PC-3 (cell line): ENCODE measurements around the gene WDR36. TPM values are rescaled to one million over a fixed set of nuclear protein-coding genes. Genes with fewer than 3 reads are reported as not detected.

Experiments used
- ATAC-seq: fragments of 200-7000 bp; cut with Tn5 transposase; 2 replicates; pipeline ENCODE4 v1.9.1; 2020; ENCODE audit warnings: mild to moderate bottlenecking, moderate library complexity
- BruUV-seq: library from RNA; stranded (reverse); fragments of 400-500 nt; replicated peaks from 2 replicates; lab custom pipeline; 2021; lab: Mats Ljungman, UMichigan
- CTCF ChIA-PET: fragments of 300-600 bp; sonication (Branson Sonifier 250); formaldehyde crosslinking; loops from one replicate; lab custom pipeline; 2022; ENCODE audit warnings: antibody characterized with exemption; lab: Charles Lee
- POLR2A ChIA-PET: fragments of 300-600 bp; sonication (Branson Sonifier 250); formaldehyde crosslinking; loops from one replicate; lab custom pipeline; 2022; ENCODE audit warnings: antibody characterized with exemption; ENCODE audit not compliant: unreplicated experiment; lab: Charles Lee
- DNase-seq: peaks from one replicate; pipeline ENCODE4 v3.0.0-alpha.2; 2015
- H2AFZ ChIP-seq: fragments of 300-600 bp; sonication (generic); 2 replicates; pipeline ENCODE4 v1.6.0; 2016; ENCODE audit warnings: antibody characterized with exemption, low read length
- H3F3A ChIP-seq: fragments of 300-600 bp; sonication (generic); one replicate; pipeline ENCODE4 v1.6.0; 2017; ENCODE audit warnings: antibody characterized with exemption, low read length, control low read depth, mild to moderate bottlenecking; ENCODE audit not compliant: unreplicated experiment
- H3K27ac ChIP-seq: fragments of 300-600 bp; sonication (generic); 2 replicates; pipeline ENCODE4 v1.5.1; 2016; ENCODE audit warnings: mild to moderate bottlenecking, low read length
- H3K27me3 ChIP-seq: fragments of 300-600 bp; sonication (generic); 2 replicates; pipeline ENCODE4 v1.6.1; 2016; ENCODE audit warnings: low read length, mixed read lengths
- H3K36me3 ChIP-seq: fragments of 300-600 bp; sonication (generic); 2 replicates; pipeline ENCODE4 v1.6.1; 2016; ENCODE audit warnings: low read depth, mixed run types, low read length, mixed read lengths
- H3K4me1 ChIP-seq: fragments of 300-600 bp; sonication (generic); 2 replicates; pipeline ENCODE4 v1.5.1; 2016; ENCODE audit warnings: low read length; ENCODE audit not compliant: insufficient read depth
- H3K4me2 ChIP-seq: fragments of 300-600 bp; sonication (generic); 2 replicates; pipeline ENCODE4 v1.6.0; 2016; ENCODE audit warnings: low read length
- H3K4me3 ChIP-seq: fragments of 300-600 bp; sonication (generic); 2 replicates; pipeline ENCODE4 v1.5.1; 2016; ENCODE audit warnings: mild to moderate bottlenecking, low read length, mixed read lengths
- H3K79me2 ChIP-seq: fragments of 300-600 bp; sonication (generic); 2 replicates; pipeline ENCODE4 v1.6.1; 2017; ENCODE audit warnings: low read length, mixed read lengths
- H3K9ac ChIP-seq: fragments of 300-600 bp; sonication (generic); 2 replicates; pipeline ENCODE4 v1.6.0; 2016; ENCODE audit warnings: mild to moderate bottlenecking, low read length
- H3K9me2 ChIP-seq: fragments of 300-600 bp; sonication (generic); replicated peaks from 2 replicates; pipeline ENCODE4 v1.6.1; 2016; ENCODE audit warnings: mixed run types, low read length, mixed read lengths
- H3K9me3 ChIP-seq: fragments of 300-600 bp; sonication (generic); 2 replicates; pipeline ENCODE4 v1.6.1; 2016; ENCODE audit warnings: low read length, mixed read lengths
- H4K20me1 ChIP-seq: fragments of 300-600 bp; sonication (generic); 2 replicates; pipeline ENCODE4 v1.6.1; 2016; ENCODE audit warnings: low read length, mixed read lengths
- EZH2 ChIP-seq: fragments of 300-600 bp; sonication (generic); IDR thresholded peaks from one replicate; pipeline ENCODE4 v1.6.1; 2017; ENCODE audit warnings: antibody characterized with exemption, mild to moderate bottlenecking, low read length; ENCODE audit not compliant: unreplicated experiment
- EZH2phosphoT487 ChIP-seq: fragments of 300-600 bp; sonication (generic); IDR thresholded peaks from 2 replicates; pipeline ENCODE4 v1.6.1; 2018; ENCODE audit warnings: mild to moderate bottlenecking, antibody characterized with exemption, low read length, borderline replicate concordance
- intact Hi-C: fragments of 100-400 bp; cut with micrococcal nuclease; formaldehyde crosslinking; loops from 2 replicates; pipeline ENCODE4 v1.9.0; 2023
- total RNA-seq: library from RNA; depleted of rRNA; stranded (reverse); fragments of >200 nt; gene quantifications from 2 replicates; pipeline ENCODE4 v1.2.3, GENCODE V29; 2014
- TF ChIP-seq, protein P1 (sequence below): fragments of 300-600 bp; sonication (generic); conservative IDR thresholded peaks from 2 replicates; pipeline ENCODE4 v1.5.1; 2017; ENCODE audit warnings: antibody characterized with exemption, low read depth, mild to moderate bottlenecking, low read length

The WDR36 gene
- total RNA-seq, 1 experiment from 2014 or later = 38.2 TPM

GRCh38 chr5:111083323-111083722 is 8.8 kb upstream of the WDR36 start:
- no peaks in the 10 kb centered on the region for H4K20me1 ChIP-seq
- no peak overlapping the region for H3K27ac ChIP-seq
- H3K4me1 ChIP-seq = no peaks in the 10 kb centered on the region
- no peaks in the 10 kb centered on the region for H3K27me3 ChIP-seq
- no TSS peak for BruUV-seq
- H3K9me2 ChIP-seq = no peaks in the 10 kb centered on the region
- ATAC-seq = no peak
- no peak overlapping the region for H3K4me3 ChIP-seq
- ChIA-PET CTCF (no interaction called here), POLR2A (no interaction called here)
- H2AFZ ChIP-seq = no peak overlapping the region
- no peak for DNase-seq
- no peaks in the 10 kb centered on the region for H3F3A ChIP-seq
- intact Hi-C loops = no loop called here
- TF ChIP-seq EZH2 (no peak), EZH2phosphoT487 (no peak)
- TF ChIP-seq, protein P1, sequence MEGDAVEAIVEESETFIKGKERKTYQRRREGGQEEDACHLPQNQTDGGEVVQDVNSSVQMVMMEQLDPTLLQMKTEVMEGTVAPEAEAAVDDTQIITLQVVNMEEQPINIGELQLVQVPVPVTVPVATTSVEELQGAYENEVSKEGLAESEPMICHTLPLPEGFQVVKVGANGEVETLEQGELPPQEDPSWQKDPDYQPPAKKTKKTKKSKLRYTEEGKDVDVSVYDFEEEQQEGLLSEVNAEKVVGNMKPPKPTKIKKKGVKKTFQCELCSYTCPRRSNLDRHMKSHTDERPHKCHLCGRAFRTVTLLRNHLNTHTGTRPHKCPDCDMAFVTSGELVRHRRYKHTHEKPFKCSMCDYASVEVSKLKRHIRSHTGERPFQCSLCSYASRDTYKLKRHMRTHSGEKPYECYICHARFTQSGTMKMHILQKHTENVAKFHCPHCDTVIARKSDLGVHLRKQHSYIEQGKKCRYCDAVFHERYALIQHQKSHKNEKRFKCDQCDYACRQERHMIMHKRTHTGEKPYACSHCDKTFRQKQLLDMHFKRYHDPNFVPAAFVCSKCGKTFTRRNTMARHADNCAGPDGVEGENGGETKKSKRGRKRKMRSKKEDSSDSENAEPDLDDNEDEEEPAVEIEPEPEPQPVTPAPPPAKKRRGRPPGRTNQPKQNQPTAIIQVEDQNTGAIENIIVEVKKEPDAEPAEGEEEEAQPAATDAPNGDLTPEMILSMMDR = no peak
- H3K79me2 ChIP-seq = no peaks in the 10 kb centered on the region
- H3K4me2 ChIP-seq = no peak overlapping the region
- no peaks in the 10 kb centered on the region for H3K36me3 ChIP-seq
- H3K9ac ChIP-seq = no peak overlapping the region
- H3K9me3 ChIP-seq = no peaks in the 10 kb centered on the region

DNA sequence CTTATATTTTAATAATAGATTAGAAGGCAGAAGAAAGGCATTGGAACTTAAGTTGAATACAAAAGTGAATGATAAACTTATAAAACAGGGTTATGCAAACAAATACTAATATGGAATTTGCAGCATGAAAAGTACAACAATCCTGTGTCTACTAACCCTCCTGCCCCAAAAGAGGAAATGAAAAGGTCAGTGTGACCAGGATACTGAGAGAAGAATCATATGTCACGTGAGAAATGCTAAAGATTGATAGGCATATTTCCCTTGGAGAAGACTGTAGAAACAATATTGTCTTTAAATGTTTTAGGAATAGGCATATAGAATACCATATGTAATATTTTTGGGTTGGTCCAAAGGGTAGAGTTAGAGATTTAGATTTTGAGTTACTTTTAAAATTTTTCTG is 3.8 kb downstream of the WDR36 start:
- Histone ChIP-seq H4K20me1 (peaks cover 29% of the 10 kb centered on the region), H3K79me2 (peaks cover 62% of the 10 kb centered on the region), H3K27ac (no peak overlapping the region), H2AFZ (no peak overlapping the region), H3K36me3 (peaks cover 55% of the 10 kb centered on the region), H3K9me3 (no peaks in the 10 kb centered on the region), H3K4me2 (no peak overlapping the region), H3F3A (no peaks in the 10 kb centered on the region), H3K4me3 (no peak overlapping the region), H3K9ac (no peak overlapping the region), H3K27me3 (no peaks in the 10 kb centered on the region), H3K9me2 (no peaks in the 10 kb centered on the region), H3K4me1 (peaks cover 16% of the 10 kb centered on the region)
- ATAC-seq (no peak), DNase-seq (no peak)
- ChIA-PET POLR2A (no interaction called here), CTCF (no interaction called here)
- BruUV-seq = no TSS peak
- TF ChIP-seq EZH2 (no peak), EZH2phosphoT487 (no peak)
- TF ChIP-seq, protein P1 = no peak
- intact Hi-C loops = no loop called here

GRCh38 chr5:111099058-111099778 is 7.1 kb downstream of the WDR36 start:
- BruUV-seq = no TSS peak
- ATAC-seq = peak; percentile 51; the same call in 1 of the 2 replicates
- Histone ChIP-seq H3K27me3 (no peaks in the 10 kb centered on the region), H3K79me2 (peaks cover 41% of the 10 kb centered on the region), H3K4me1 (peaks cover 4% of the 10 kb centered on the region), H3F3A (no peaks in the 10 kb centered on the region), H2AFZ (no peak overlapping the region), H3K9ac (no peak overlapping the region), H3K9me2 (no peaks in the 10 kb centered on the region), H3K9me3 (no peaks in the 10 kb centered on the region), H3K4me2 (no peak overlapping the region), H3K4me3 (no peak overlapping the region), H4K20me1 (peaks cover 14% of the 10 kb centered on the region), H3K36me3 (peaks cover 80% of the 10 kb centered on the region), H3K27ac (no peak overlapping the region)
- DNase-seq = no peak
- intact Hi-C loops = no loop called here
- ChIA-PET CTCF (no interaction called here), POLR2A (interaction anchor here (0.7 kb wide), 1 partner anchor 1497 kb away, joined by 3 read pairs; no protein-coding TSS in a partner anchor)
- TF ChIP-seq EZH2 = no peak
- no peak for TF ChIP-seq EZH2phosphoT487
- TF ChIP-seq, protein P1 = no peak
